LNCAP (cell line): Measurements from ENCODE around the gene KAT6B.

Experiments used
- TF ChIP-seq, protein P1 (sequence below): fragments of 450-650 bp; IDR thresholded peaks from 2 replicates; pipeline ENCODE4 v1.5.1; 2017; ENCODE audit warnings: mild to moderate bottlenecking

KAT6B gene

GRCh38 chr10:74936577-74937265 lies 110.3 kb downstream of the KAT6B start:
- TF ChIP-seq, protein P1, sequence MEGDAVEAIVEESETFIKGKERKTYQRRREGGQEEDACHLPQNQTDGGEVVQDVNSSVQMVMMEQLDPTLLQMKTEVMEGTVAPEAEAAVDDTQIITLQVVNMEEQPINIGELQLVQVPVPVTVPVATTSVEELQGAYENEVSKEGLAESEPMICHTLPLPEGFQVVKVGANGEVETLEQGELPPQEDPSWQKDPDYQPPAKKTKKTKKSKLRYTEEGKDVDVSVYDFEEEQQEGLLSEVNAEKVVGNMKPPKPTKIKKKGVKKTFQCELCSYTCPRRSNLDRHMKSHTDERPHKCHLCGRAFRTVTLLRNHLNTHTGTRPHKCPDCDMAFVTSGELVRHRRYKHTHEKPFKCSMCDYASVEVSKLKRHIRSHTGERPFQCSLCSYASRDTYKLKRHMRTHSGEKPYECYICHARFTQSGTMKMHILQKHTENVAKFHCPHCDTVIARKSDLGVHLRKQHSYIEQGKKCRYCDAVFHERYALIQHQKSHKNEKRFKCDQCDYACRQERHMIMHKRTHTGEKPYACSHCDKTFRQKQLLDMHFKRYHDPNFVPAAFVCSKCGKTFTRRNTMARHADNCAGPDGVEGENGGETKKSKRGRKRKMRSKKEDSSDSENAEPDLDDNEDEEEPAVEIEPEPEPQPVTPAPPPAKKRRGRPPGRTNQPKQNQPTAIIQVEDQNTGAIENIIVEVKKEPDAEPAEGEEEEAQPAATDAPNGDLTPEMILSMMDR, result no peak

GRCh38 chr10:74937266-74937856 lies 111.0 kb downstream of the KAT6B start:
- TF ChIP-seq, protein P1, result no peak

DNA sequence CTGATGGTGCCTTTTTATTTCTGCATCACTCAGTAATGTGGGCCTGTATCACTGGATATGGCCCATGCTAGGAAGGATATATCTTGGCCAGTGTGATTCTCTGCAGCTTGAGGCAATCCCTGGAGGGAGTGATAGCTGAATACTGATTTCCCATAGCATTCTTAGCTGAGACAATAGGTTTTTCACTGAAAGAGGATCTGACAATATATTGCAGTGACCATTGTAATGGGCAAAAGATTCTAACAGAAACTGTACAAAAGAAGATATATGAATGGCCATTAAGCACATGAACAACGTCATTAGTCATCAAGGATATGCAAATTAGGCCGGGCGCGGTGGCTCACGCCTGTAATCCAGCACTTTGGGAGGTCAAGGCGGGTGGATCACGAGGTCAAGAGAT lies 117.8 kb downstream of the KAT6B start:
- TF ChIP-seq, protein P1, result no peak

GRCh38 chr10:74947781-74948401 lies 121.5 kb downstream of the KAT6B start:
- TF ChIP-seq, protein P1, result no peak

GRCh38 chr10:74949034-74949832 lies 122.8 kb downstream of the KAT6B start:
- TF ChIP-seq, protein P1, result no peak

- TF ChIP-seq, protein P1, result no peak
These were observed 123.7 kb downstream of the KAT6B start for GRCh38 chr10:74949843-74950765.
